Natural killer cell (primary cell): Measurements from ENCODE around the gene PUSL1. TPM values are rescaled to one million over a fixed set of nuclear protein-coding genes. Genes with fewer than 3 reads are reported as not detected.

Experiments
- ATAC-seq, 3 donors: fragments of 150-1000 bp in 2 of 3; fragments of 200-7000 bp in 1 of 3; cut with Tn5 transposase; 1 replicate in 1 of 3; 2 replicates in 2 of 3; pipeline ENCODE4 v1.10.0; 2021; ENCODE audit warnings: mild to moderate bottlenecking in 2 of 3, moderate library complexity in 2 of 3
- DNase-seq, 2 donors: peaks; one replicate each; pipeline versions ENCODE4 v3.0.0 to v3.0.0-alpha.2; 2013 to 2021; ENCODE audit warnings: mixed read lengths in 1 of 2
- H3K27ac ChIP-seq: one replicate; pipeline ENCODE4 v1.5.1; 2013; ENCODE audit warnings: mild to moderate bottlenecking, low read length
- H3K27me3 ChIP-seq: one replicate; pipeline ENCODE4 v1.6.1; 2013; ENCODE audit warnings: low read length; ENCODE audit not compliant: control insufficient read depth, insufficient read depth
- H3K36me3 ChIP-seq: one replicate; pipeline ENCODE4 v1.6.1; 2013; ENCODE audit warnings: low read length; ENCODE audit not compliant: control insufficient read depth, insufficient read depth
- H3K4me1 ChIP-seq: one replicate; pipeline ENCODE4 v1.6.1; 2013; ENCODE audit warnings: low read length; ENCODE audit not compliant: control insufficient read depth, insufficient read depth
- H3K4me3 ChIP-seq: one replicate; pipeline ENCODE4 v1.5.1; 2013; ENCODE audit warnings: low read length
- H3K9me3 ChIP-seq: one replicate; pipeline ENCODE4 v1.6.1; 2013; ENCODE audit warnings: low read length; ENCODE audit not compliant: control insufficient read depth, insufficient read depth
- H3K27ac Mint-ChIP-seq, 2 donors: one replicate each; pipeline ENCODE4 v1.8.0; 2022; ENCODE audit warnings: mild to moderate bottlenecking in 2 of 2, mixed read lengths in 2 of 2, moderate library complexity in 1 of 2
- H3K27me3 Mint-ChIP-seq, 2 donors: one replicate each; pipeline ENCODE4 v1.8.0; 2022; ENCODE audit warnings: low read depth in 2 of 2, mixed read lengths in 2 of 2
- H3K36me3 Mint-ChIP-seq: one replicate; pipeline ENCODE4 v1.8.0; 2022; ENCODE audit warnings: mixed read lengths
- H3K4me1 Mint-ChIP-seq, 2 donors: one replicate each; pipeline ENCODE4 v1.8.0; 2022; ENCODE audit warnings: mixed read lengths in 2 of 2
- H3K4me3 Mint-ChIP-seq: one replicate; pipeline ENCODE4 v1.8.0; 2022; ENCODE audit warnings: mild to moderate bottlenecking, moderate library complexity, mixed read lengths
- H3K9me3 Mint-ChIP-seq, 2 donors: one replicate each; pipeline ENCODE4 v1.8.0; 2022; ENCODE audit warnings: mixed read lengths in 2 of 2
- WGBS: methylation state at CpG from one replicate; pipeline ENCODE4 v1.1.7; 2013; ENCODE audit warnings: missing lambda C conversion rate; ENCODE audit not compliant: insufficient coverage; 5-methylcytosine and 5-hydroxymethylcytosine counted together
- intact Hi-C: fragments of 100-400 bp; cut with micrococcal nuclease; formaldehyde crosslinking; loops from one replicate; pipeline ENCODE4 v1.14.2; 2022
- total RNA-seq, 4 donors: library from RNA; stranded (reverse); fragments of 120-200 nt in 1 of 4; gene quantifications; one replicate each; pipeline versions ENCODE4 v1.2.3 to v1.2.4, GENCODE V29; 2013 to 2022
- TF ChIP-seq, protein P1 (sequence below): fragments of 200-600 bp; IDR thresholded peaks from one replicate; pipeline ENCODE4 v1.8.0; 2022; ENCODE audit warnings: antibody characterized with exemption

The PUSL1 gene
- total RNA-seq, 3 donors from 2014 or later (not counting 1 experiment from before 2014, with no cell fraction given): 11.1 to 13.0 (median 12.9) TPM

- H3K27me3 ChIP-seq: no peaks in the 10 kb centered on the region
- no peak for ATAC-seq
- WGBS: 90% methylated on average over 13 of the region's 13 CpGs
- TF ChIP-seq, protein P1, sequence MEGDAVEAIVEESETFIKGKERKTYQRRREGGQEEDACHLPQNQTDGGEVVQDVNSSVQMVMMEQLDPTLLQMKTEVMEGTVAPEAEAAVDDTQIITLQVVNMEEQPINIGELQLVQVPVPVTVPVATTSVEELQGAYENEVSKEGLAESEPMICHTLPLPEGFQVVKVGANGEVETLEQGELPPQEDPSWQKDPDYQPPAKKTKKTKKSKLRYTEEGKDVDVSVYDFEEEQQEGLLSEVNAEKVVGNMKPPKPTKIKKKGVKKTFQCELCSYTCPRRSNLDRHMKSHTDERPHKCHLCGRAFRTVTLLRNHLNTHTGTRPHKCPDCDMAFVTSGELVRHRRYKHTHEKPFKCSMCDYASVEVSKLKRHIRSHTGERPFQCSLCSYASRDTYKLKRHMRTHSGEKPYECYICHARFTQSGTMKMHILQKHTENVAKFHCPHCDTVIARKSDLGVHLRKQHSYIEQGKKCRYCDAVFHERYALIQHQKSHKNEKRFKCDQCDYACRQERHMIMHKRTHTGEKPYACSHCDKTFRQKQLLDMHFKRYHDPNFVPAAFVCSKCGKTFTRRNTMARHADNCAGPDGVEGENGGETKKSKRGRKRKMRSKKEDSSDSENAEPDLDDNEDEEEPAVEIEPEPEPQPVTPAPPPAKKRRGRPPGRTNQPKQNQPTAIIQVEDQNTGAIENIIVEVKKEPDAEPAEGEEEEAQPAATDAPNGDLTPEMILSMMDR: no peak
- H3K27ac ChIP-seq: no peak overlapping the region
- Mint-ChIP-seq H3K9me3 (no peaks in the 10 kb centered on the region), H3K27ac (peak overlapping the region in 1 of 2 donors; percentile 51), H3K36me3 (no peaks in the 10 kb centered on the region), H3K4me3 (no peak overlapping the region), H3K27me3 (no peaks in the 10 kb centered on the region), H3K4me1 (peaks cover 20 to 54% of the 10 kb centered on the region in 2 donors)
- H3K4me1 ChIP-seq: peaks cover 20% of the 10 kb centered on the region
- no peaks in the 10 kb centered on the region for H3K9me3 ChIP-seq
- no peak overlapping the region for H3K4me3 ChIP-seq
- no peak for DNase-seq
- intact Hi-C loops: no loop called here
- H3K36me3 ChIP-seq: peaks cover 19% of the 10 kb centered on the region
Observed at GRCh38 chr1:1319646-1319941, 11.2 kb downstream of the PUSL1 start.

DNA sequence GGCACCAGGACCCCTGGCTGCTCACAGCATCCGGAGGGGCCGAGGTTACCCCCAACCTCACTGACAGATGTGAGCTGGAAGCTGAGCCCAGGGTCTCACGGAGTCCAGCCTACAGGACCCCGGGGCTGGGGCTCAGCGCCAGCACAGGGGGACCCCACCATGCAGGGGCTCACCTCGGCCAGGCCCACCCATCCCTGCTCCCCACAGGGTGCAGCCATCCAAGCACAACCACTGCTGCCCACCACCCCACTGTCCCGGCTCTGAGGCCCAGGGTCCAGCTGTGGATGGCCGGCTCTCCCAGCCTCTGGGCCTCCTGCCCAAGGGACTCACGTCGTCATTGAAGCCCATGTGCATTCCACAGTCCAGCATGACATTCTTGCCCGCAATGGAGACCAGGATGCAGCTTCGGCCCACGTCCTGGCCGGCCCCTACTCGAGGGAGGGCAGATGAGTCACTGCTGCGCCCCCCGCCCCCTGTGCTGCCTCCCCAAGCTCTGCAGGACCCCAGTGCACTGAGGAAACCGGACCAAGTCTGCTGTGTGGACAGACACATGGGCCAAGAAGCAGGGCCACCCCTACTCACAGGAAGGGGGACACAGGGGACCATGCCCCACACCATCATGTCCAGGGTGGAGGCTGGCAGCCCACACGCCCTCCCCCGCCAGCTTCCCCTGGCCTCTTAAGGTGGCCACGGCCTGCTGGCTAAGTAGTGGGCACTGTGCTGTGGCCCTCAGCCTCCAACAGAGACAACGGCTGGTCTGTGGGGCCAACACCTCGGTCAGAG lies 12.5 kb downstream of the PUSL1 start:
- intact Hi-C loops: no loop called here
- TF ChIP-seq, protein P1: no peak
- 95% methylated on average over 23 of the region's 23 CpGs for WGBS
- H3K4me3 ChIP-seq: no peak overlapping the region
- no peaks in the 10 kb centered on the region for H3K27me3 ChIP-seq
- Mint-ChIP-seq H3K4me1 (peaks cover 20 to 44% of the 10 kb centered on the region in 2 donors), H3K27me3 (no peaks in the 10 kb centered on the region), H3K36me3 (no peaks in the 10 kb centered on the region), H3K4me3 (no peak overlapping the region), H3K27ac (no peak overlapping the region), H3K9me3 (no peaks in the 10 kb centered on the region)
- H3K36me3 ChIP-seq: peaks cover 16% of the 10 kb centered on the region
- H3K27ac ChIP-seq: no peak overlapping the region
- no peak for DNase-seq
- ATAC-seq: no peak
- no peaks in the 10 kb centered on the region for H3K9me3 ChIP-seq
- peaks cover 30% of the 10 kb centered on the region for H3K4me1 ChIP-seq

GRCh38 chr1:1321477-1321876 lies 13.1 kb downstream of the PUSL1 start:
- no peaks in the 10 kb centered on the region for H3K9me3 ChIP-seq
- peaks cover 16% of the 10 kb centered on the region for H3K36me3 ChIP-seq
- ATAC-seq (no peak), DNase-seq (no peak)
- no peak overlapping the region for H3K27ac ChIP-seq
- H3K4me3 ChIP-seq: no peak overlapping the region
- TF ChIP-seq, protein P1: no peak
- peaks cover 36% of the 10 kb centered on the region for H3K4me1 ChIP-seq
- H3K36me3 Mint-ChIP-seq: no peaks in the 10 kb centered on the region
- no peak overlapping the region for H3K4me3 Mint-ChIP-seq
- H3K9me3 Mint-ChIP-seq: no peaks in the 10 kb centered on the region
- WGBS: 93% methylated on average over 8 of the region's 8 CpGs
- no peak overlapping the region for H3K27ac Mint-ChIP-seq
- peaks cover 20 to 48% of the 10 kb centered on the region in 2 donors for H3K4me1 Mint-ChIP-seq
- no peaks in the 10 kb centered on the region for H3K27me3 ChIP-seq
- intact Hi-C loops: no loop called here
- H3K27me3 Mint-ChIP-seq: no peaks in the 10 kb centered on the region

DNA sequence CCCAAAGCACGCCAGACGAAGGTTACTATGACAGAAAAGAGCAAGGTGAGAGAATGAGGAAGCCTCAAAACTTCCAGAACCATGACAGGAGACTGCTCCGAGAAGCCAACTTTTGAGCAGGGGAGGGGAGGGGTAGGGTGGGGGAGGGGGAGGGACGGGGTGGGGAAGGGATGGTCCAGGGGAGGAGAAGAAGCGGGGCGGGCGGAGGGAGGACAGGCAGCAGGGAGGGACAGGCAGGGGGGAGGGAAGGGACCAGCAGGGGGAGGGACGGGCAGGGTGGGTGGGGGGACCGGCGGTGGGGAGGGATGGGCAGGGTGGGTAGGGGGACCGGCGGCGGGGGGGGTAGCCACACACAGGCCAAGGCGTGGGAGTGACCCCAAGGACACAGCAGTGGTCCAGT lies 14.0 kb downstream of the PUSL1 start:
- ATAC-seq: no peak
- H3K27ac ChIP-seq: no peak overlapping the region

More for the DNA sequence above, 14.0 kb downstream of the PUSL1 start:
- Histone ChIP-seq H3K36me3 (peaks cover 16% of the 10 kb centered on the region), H3K9me3 (no peaks in the 10 kb centered on the region), H3K4me1 (peaks cover 37% of the 10 kb centered on the region), H3K4me3 (no peak overlapping the region), H3K27me3 (no peaks in the 10 kb centered on the region)
- Mint-ChIP-seq H3K4me1 (peaks cover 20 to 48% of the 10 kb centered on the region in 2 donors), H3K9me3 (no peaks in the 10 kb centered on the region), H3K4me3 (peak overlapping the region; percentile 28), H3K27me3 (no peaks in the 10 kb centered on the region), H3K36me3 (no peaks in the 10 kb centered on the region), H3K27ac (peak overlapping the region in 1 of 2 donors; percentile 74)
- WGBS: 90% methylated on average over 6 of the region's 14 CpGs
- intact Hi-C loops: no loop called here
- no peak for DNase-seq
- TF ChIP-seq, protein P1: no peak
